Measurements from ENCODE around the gene ISM2.

DNA sequence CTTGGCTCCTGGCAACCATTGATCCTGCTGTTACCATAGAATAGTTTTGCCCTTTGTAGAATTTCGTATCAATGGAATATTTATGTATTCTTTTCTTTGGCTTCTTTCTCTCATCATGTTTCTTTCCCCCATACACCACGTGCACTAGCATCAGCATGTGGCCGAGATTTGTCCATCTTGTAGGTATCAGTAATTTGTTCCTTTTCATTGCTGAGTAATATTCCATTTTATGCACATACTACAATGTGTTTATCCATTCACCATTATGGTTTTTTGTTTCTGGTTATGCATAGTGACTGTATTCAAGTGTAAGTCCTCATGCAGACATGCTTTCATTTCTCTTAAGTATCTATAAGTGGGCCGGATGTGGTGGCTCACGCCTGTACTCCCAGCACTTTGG is 4.5 kb upstream of the ISM2 start:
- no peak for TF ChIP-seq EP300 (IDR thresholded peaks at IDR 0.05)
- TF ChIP-seq, protein P1, sequence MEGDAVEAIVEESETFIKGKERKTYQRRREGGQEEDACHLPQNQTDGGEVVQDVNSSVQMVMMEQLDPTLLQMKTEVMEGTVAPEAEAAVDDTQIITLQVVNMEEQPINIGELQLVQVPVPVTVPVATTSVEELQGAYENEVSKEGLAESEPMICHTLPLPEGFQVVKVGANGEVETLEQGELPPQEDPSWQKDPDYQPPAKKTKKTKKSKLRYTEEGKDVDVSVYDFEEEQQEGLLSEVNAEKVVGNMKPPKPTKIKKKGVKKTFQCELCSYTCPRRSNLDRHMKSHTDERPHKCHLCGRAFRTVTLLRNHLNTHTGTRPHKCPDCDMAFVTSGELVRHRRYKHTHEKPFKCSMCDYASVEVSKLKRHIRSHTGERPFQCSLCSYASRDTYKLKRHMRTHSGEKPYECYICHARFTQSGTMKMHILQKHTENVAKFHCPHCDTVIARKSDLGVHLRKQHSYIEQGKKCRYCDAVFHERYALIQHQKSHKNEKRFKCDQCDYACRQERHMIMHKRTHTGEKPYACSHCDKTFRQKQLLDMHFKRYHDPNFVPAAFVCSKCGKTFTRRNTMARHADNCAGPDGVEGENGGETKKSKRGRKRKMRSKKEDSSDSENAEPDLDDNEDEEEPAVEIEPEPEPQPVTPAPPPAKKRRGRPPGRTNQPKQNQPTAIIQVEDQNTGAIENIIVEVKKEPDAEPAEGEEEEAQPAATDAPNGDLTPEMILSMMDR (IDR thresholded peaks at IDR 0.05) = no peak
- no peak for TF ChIP-seq POLR2A (IDR thresholded peaks at IDR 0.05)
